Thyroid gland (tissue), 4 donors: ENCODE results near the gene PTGFRN.

Experiments used
- CTCF ChIP-seq, 6 experiments: fragments of 200-600 bp in 3 of 6; fragments of 450-650 bp in 3 of 6; sonication (generic) in 3 of 6; IDR thresholded peaks; one replicate each; pipeline ENCODE4 v1.5.1; 2016 to 2019; ENCODE audit warnings: antibody characterized with exemption in 6 of 6, mild to moderate bottlenecking in 2 of 6, inconsistent platforms in 1 of 6, moderate library complexity in 1 of 6
- POLR2A ChIP-seq, 2 donors: fragments of 450-650 bp; IDR thresholded peaks; one replicate each; pipeline ENCODE4 v1.6.1; 2017; ENCODE audit warnings: antibody characterized with exemption in 2 of 2, mild to moderate bottlenecking in 2 of 2, moderate library complexity in 1 of 2

GRCh38 chr1:116950517-116951199 lies 40.9 kb downstream of the PTGFRN start:
- TF ChIP-seq CTCF (IDR thresholded peaks at IDR 0.05) (no peak), POLR2A (IDR thresholded peaks at IDR 0.05) (no peak)
